GM19328 (cell line): ENCODE measurements around the gene LRRC19.
A peak's percentile ranks its signal among the peaks of the same experiment; 100 is the strongest.

Experiments
- ATAC-seq: cut with Tn5 transposase; IDR thresholded peaks from one replicate; pipeline ENCODE4 v1.9.1; 2021; ENCODE audit warnings: mild to moderate bottlenecking, moderate library complexity; ENCODE audit not compliant: unreplicated experiment

The LRRC19 gene

DNA sequence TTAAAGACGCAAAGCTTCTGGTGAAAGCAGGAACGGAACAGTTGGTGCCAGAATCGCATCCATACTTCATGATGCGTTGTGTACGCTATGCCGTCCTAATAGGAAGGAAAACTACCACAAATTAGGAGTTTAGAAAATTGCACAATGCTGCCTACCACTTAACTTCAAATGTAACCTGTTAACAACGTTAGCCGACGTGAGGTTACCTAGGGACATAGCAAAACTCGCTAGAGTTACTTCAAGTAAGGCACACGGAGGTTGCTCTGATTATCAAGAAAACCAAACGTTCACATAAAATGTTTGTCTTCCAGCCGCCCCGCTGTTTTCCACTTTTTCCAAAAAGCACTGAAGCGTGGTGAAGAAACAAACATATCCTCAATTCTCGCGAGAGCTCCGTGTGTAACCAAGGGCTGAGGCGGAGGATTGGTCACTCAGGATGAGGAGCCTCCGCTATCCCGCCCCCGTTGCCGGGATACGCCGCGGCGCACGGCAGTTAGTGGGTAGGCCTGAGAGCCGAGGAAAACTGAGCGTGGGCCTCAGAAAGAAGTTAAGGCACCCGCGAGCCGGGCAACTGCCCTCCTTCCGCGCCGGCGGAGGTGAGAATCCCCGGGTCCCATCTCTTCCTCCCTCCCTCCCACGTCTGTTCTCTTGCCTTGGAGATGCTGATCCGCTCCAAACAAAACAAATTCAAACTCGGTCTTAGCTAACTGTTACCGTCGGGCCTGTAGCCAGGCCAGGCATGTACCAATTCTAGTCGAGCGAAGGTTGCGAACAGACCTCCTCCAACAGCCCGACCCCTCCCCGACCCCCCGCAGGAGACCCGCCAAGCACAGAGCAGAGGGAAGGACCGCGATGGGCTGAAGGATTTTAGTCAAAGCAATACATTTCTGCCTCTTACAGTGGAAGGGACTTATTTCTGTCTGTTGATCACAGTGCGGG lies 49.3 kb downstream of the LRRC19 start, which contains the start of gene IFT74:
TSS of gene IFT74 (plus strand) at position 492 of the 939 bp plus-strand sequence. CDS start 5,556 bp downstream, outside the sequence.
- peak; percentile 100 for ATAC-seq

DNA sequence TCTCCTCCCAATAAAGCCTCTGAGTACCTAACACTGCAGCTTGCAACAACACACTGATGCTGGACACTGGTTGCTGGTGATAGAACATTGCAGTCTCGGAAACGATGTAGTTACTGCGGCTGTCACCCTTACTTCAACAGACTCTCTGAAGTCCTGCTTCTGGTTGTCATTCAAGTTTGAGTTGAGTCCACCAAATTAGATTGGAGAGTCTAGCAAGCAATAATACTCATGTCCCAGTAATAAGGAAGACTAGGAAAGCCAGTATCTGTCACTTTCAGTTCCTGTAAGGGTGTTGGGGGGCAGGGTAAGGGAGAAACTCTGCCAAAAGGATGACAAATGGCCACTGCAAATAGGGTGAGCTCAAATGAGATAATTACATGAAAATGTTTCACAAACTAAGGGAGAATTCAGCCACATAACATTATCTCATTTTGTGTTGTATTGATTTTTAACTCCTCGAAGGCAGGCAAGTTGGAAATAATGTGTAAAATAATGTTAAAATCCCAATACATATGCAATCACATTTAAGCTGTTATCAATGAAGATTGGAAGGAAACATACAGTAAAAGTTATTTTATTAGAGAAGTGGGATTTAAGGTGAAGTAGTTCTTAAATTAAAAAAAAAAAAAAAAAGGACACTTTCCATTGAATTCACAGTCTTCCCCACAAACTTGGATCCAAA lies 50.1 kb downstream of the LRRC19 start:
- no peak for ATAC-seq

DNA sequence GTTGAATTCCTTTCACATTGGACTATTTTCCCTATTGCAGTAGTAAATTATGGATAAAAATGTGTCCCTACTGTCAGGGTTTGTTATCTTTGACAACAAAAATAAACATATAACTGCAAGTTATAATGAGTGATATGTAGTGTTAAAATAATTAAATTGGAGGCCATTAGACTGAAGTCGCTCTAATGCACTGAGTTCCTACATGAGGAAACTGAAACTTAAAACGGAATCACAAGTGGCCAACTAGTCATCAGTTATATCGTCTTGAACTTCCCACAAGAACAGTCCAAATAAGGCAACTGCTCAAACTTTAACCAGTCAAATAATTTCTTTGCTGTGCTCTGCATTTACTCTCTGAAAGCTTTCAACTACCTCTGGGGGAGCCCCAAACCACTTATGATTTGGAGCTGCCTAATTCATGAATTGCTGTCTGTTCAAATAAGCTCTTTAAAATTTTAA lies 51.4 kb downstream of the LRRC19 start:
- ATAC-seq: no peak

DNA sequence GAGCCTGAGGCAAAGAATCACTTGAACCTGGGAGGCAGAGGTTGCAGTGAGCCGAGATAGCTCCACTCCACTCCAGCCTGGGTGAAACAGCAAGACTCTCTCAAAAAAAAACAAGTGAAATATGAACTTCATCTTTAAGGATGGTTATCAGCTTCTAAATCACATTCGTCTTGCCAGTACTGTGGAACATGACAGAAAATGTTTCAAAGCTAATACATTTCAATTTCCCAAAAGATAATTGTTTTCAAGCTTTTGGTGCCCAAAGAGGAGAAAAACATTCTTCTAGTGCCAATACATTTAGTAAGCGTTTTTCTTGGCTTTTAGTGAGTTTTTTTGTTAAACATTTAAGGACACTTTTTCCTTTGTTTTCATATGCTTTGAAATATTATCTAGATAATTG lies 53.7 kb downstream of the LRRC19 start:
- ATAC-seq: no peak

DNA sequence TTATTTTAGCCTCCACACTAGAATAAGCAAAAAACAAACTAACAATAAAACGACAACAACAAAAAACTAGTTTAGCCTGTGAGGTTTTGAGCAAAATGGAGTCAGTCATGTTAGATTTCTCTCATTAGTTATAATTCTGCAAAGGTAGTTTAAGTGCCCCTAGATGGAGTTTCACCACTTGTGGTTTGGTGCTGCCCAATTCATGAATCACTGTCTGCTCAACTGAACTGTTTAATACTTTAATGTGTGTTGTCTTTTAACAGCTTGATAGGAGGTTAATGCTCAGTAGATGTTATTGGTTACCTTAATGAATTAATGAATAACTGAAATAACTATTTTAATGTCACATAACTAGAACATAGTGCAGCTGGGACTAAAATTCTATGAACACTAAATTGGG lies 55.0 kb downstream of the LRRC19 start:
- no peak for ATAC-seq

DNA sequence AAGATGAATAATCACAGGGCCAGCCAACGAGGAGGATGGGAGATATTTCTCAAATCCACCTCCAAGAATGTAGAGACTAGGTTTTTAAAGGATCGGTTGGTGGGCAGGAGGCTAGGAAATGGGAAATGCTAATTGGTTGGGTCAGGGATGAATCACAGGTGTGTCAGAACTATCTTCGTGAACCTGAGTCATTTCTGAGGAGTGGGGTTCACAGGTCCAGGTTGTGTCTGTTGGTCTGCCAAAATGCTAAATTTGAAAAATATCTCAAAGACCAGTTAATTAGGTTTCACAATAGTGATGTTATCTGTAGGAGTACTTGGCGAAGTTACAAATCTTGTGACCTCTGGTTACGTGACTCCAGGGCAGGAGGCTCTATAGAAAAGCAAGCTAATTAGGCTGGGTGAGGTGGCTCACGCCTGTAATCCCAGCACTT lies 55.8 kb downstream of the LRRC19 start:
- ATAC-seq: no peak

DNA sequence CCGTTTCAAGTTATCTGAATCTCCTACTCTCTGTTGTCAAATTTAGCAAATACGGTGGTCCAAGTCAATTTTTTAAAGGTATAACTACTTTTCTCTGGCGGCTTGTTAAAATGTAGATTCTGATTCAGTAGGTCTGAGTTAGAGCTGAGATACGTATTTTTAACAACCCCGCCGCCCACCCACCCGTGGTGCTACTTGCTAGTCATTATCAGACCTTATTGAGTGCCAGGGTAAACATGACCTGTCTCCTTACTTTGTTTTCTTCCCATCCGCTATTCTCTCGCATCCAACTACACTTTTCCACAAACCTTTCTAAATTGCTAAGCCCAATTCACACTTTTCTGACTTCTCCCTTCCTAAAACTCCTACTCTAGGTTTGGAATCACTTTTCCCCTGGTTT lies 57.7 kb downstream of the LRRC19 start:
- no peak for ATAC-seq

DNA sequence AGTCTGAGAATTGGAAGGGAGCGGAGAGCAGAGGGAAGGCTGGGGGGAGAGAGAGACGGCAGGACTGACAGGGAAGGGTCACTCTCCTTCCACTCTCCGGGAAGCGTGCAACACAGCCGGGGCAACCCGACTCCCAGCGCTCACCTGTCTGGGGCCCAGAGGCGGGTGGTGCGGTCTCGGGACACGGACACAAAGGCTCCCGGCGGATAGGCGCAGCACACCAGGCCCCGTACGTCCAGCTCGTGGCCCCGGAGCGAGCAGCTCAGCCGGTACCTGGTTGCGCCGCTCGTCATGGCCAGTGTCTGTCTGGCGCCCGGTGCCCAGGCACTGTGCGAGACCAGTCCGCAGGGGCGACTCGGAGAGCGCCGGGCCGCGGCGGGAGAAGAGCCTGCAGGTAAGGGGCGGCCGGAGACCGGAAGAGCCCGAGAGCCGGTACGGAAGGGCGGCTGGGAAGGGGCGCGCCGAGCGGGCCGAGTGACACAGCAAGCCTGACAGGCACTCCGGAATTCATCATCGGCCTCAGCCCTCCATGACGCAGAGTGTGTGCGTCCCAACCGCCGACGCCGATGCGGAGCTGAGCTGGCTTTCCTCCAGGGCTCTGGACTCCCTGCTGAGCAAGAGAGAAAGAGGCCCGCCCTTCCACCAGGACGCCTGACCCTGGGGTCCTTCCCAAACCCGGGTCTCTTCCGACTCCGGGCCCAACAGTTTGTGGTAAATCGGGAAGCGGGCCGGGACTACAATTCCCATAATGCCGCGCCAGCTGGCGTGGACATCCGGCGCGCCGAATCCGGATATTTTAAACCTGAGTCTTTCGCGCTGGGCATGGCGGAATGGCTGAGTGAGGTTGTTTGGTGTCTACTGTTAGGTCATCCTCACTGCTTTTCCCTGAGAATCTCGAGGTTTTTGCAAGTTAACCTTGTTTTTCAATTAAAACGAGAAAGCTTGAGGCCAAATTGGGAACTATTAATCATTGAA lies 58.4 kb downstream of the LRRC19 start, which contains the start of gene PLAA:
TSS of gene PLAA (minus strand) at position 490 of the 975 bp plus-strand sequence. CDS start at position 293, 197 bp downstream.
- peak; percentile 99 for ATAC-seq

DNA sequence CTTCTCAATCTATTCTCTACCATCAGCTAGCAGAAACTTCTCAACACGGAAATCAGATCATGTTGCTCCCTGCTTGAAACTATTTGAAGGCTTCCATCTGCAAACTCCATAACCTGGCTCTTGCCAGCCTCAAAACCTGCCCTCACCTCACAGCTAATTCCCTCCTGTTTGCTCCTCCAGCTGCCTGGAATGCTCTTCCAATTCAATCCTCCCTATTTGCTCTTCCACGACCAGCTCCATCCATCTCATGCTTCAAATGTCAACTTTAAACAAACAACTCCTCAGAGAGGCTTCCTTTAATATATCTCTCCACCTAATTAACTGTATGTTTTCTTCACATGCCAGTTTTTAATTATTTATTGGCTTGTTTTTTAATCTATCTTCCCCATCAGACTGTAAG lies 59.9 kb downstream of the LRRC19 start:
- no peak for ATAC-seq
